LNCaP clone FGC (cell line): ENCODE measurements around the gene FAM3A.

Experiments
- DNase-seq: peaks from one replicate; pipeline ENCODE4 v3.0.0-alpha.2; 2011; ENCODE audit warnings: low read depth
- H3K4me3 ChIP-seq: 2 replicates; pipeline ENCODE4 v1.5.1; 2011; ENCODE audit warnings: mild to moderate bottlenecking, low read depth, low read length, control low read depth
- TF ChIP-seq, protein P1 (sequence below): IDR thresholded peaks from 2 replicates; pipeline ENCODE4 v1.5.1; 2012; ENCODE audit warnings: mild to moderate bottlenecking; ENCODE audit not compliant: control insufficient read depth, insufficient read depth; ENCODE audit errors: extremely low read depth

Gene FAM3A

GRCh38 chrX:154515090-154515965 lies 704 bp downstream of the FAM3A start:
- TF ChIP-seq, protein P1, sequence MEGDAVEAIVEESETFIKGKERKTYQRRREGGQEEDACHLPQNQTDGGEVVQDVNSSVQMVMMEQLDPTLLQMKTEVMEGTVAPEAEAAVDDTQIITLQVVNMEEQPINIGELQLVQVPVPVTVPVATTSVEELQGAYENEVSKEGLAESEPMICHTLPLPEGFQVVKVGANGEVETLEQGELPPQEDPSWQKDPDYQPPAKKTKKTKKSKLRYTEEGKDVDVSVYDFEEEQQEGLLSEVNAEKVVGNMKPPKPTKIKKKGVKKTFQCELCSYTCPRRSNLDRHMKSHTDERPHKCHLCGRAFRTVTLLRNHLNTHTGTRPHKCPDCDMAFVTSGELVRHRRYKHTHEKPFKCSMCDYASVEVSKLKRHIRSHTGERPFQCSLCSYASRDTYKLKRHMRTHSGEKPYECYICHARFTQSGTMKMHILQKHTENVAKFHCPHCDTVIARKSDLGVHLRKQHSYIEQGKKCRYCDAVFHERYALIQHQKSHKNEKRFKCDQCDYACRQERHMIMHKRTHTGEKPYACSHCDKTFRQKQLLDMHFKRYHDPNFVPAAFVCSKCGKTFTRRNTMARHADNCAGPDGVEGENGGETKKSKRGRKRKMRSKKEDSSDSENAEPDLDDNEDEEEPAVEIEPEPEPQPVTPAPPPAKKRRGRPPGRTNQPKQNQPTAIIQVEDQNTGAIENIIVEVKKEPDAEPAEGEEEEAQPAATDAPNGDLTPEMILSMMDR, result no peak
- no peak for DNase-seq
- peak overlapping the region; percentile 69 for H3K4me3 ChIP-seq

- TF ChIP-seq, protein P1, result no peak
- no peak for DNase-seq
Measured at GRCh38 chrX:154513716-154514115, 2.3 kb downstream of the FAM3A start.

GRCh38 chrX:154512879-154513553 lies 3.0 kb downstream of the FAM3A start:
- H3K4me3 ChIP-seq, result no peak overlapping the region
- DNase-seq, result no peak
- TF ChIP-seq, protein P1, result no peak

More at GRCh38 chrX:154513716-154514115, 2.3 kb downstream of the FAM3A start:
- no peak overlapping the region for H3K4me3 ChIP-seq

DNA sequence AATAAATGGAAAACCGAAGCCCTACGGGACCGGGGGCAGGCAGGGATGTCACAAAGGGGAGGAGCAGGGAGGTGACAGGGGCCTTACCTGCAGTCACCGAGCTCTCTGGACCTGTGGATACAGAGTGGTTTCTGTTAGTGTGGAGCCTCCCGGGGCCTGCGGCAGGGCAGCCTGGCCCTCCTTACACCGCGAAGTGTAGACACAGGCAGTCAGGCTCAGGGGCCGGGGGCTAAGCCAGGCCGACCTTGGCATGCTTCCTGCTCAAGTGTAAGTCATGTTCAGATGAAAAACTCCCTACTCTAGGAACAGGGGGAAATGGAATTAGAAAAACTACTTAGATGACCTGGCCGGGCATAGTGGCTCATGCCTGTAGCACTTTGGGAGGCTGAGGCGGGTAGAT lies 4.3 kb downstream of the FAM3A start:
- no peak for DNase-seq
- TF ChIP-seq, protein P1, result no peak
- no peak overlapping the region for H3K4me3 ChIP-seq

- no peak for DNase-seq
- TF ChIP-seq, protein P1, result no peak
- no peak overlapping the region for H3K4me3 ChIP-seq
Measured at GRCh38 chrX:154509455-154509854, 6.6 kb downstream of the FAM3A start.

DNA sequence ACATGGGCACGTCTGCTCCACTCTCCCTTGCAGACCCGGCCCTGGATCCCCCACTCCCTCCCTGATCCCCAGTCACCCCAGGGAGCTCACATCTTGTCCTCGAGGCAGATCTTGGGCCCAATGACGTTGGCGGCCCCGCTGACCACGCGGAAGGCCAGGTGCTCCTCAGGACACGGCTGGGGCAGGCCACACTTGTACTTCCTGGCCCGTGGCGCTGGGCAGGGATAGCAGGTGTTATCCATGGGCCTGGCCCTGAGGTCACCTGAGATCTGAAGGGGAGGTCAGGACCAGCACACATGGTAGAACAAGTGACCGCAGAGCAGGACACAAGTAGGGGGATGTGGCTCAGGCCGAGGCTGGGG lies 7.7 kb downstream of the FAM3A start:
- DNase-seq, result no peak
- TF ChIP-seq, protein P1, result no peak

More for the DNA sequence above, 7.7 kb downstream of the FAM3A start:
- H3K4me3 ChIP-seq, result no peak overlapping the region
